A549 (cell line): ENCODE measurements around the gene CATSPERB.

Experiments
- CHD4 ChIP-seq: fragments of 200-600 bp; sonication (generic); IDR thresholded peaks from 2 replicates; pipeline ENCODE4 v1.6.1; 2016; ENCODE audit warnings: antibody characterized with exemption, mild to moderate bottlenecking, borderline replicate concordance
- TF ChIP-seq, protein P1 (sequence below): fragments of >200 bp; sonication (Bioruptor Twin); formaldehyde crosslinking; IDR thresholded peaks from 3 replicates; pipeline ENCODE4 v1.5.1; 2016

DNA sequence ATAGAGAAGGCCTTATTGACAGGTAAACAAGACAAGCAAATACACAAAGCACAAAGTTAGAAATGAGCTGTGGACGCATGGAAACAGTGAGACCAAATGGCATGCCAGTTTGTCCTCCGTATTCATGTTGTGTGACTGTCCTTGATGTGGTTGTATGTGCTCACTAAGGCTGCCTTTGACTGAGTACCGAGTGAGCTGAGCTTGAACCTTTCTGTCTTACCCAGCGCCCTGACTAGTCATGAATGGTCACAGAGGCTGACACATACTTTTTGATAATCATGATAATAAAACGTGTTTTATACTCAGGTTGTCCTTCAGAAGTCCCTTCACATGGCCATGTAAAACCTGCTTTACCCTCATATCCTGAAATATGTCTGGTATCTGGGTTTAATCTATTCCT, 553 bp upstream of the CATSPERB start:
- TF ChIP-seq, protein P1, sequence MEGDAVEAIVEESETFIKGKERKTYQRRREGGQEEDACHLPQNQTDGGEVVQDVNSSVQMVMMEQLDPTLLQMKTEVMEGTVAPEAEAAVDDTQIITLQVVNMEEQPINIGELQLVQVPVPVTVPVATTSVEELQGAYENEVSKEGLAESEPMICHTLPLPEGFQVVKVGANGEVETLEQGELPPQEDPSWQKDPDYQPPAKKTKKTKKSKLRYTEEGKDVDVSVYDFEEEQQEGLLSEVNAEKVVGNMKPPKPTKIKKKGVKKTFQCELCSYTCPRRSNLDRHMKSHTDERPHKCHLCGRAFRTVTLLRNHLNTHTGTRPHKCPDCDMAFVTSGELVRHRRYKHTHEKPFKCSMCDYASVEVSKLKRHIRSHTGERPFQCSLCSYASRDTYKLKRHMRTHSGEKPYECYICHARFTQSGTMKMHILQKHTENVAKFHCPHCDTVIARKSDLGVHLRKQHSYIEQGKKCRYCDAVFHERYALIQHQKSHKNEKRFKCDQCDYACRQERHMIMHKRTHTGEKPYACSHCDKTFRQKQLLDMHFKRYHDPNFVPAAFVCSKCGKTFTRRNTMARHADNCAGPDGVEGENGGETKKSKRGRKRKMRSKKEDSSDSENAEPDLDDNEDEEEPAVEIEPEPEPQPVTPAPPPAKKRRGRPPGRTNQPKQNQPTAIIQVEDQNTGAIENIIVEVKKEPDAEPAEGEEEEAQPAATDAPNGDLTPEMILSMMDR = no peak
- no peak for TF ChIP-seq CHD4
